NB4 (cell line): ENCODE data around the gene SYNE3.

Source experiments
- DNase-seq: peaks from one replicate; pipeline ENCODE4 v3.0.0; 2010; ENCODE audit warnings: low read depth
- H3K4me3 ChIP-seq: one replicate; pipeline ENCODE4 v1.5.1; 2011; ENCODE audit warnings: mild to moderate bottlenecking, low read depth, low read length, moderate library complexity
- CTCF ChIP-seq: IDR thresholded peaks from one replicate; pipeline ENCODE4 v1.5.1; 2012; ENCODE audit warnings: low read depth, low read length
- MYC ChIP-seq: IDR thresholded peaks from 2 replicates; pipeline ENCODE4 v1.6.1; 2011; ENCODE audit warnings: low read depth, low read length
- POLR2A ChIP-seq: IDR thresholded peaks from 2 replicates; pipeline ENCODE4 v1.6.1; 2011; ENCODE audit warnings: mild to moderate bottlenecking; ENCODE audit not compliant: insufficient read length; ENCODE audit errors: extremely low read depth
- TF ChIP-seq, protein P1 (sequence below): IDR thresholded peaks from 2 replicates; pipeline ENCODE4 v1.6.1; 2011; ENCODE audit warnings: low read depth, low read length

SYNE3 gene

DNA sequence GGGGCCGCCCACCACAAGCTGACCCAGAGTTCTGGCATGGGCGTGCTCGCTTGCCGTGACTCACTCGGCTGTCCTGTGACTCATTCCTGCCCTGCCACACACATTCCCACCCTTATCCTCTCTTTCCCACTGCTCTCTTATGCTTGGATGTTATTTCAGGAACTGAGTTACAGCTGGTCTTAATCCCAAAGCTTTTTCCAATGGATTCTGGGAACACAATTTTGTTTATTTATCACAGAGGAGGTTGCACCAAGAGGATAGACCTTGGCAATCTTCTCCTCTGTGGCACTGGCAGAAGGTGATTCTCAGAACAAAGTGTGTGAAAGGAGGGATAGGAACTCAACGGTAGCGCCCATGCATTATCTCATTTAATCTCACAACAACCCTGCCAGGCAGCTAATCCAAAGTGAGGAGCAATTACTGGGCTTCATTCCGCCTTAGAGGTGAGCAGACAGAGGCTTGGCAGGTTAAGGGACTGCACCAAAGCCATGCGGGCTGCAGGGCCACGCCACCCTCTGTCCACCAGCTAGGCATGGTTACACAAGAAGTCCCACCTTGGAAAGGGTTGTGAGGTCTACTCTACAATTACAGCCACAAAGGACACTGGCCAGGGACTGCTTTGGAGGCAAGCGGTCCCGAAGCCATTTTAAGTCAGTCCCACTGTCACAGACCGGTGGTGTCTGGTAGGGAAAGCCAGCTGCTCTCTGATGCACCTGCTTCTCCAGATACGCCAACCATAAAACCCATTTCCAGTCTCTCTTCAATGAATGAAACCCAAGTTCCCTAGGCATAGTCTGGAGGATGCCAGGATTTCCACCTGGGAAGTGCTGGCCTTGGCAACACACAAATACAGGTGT is 32.9 kb downstream of the SYNE3 start:
- H3K4me3 ChIP-seq = no peak overlapping the region
- TF ChIP-seq POLR2A (no peak), CTCF (no peak), MYC (no peak)
- TF ChIP-seq, protein P1, sequence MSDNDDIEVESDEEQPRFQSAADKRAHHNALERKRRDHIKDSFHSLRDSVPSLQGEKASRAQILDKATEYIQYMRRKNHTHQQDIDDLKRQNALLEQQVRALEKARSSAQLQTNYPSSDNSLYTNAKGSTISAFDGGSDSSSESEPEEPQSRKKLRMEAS = no peak
- DNase-seq = no peak

- TF ChIP-seq POLR2A (no peak), MYC (no peak), CTCF (no peak)
- TF ChIP-seq, protein P1 = no peak
- no peak overlapping the region for H3K4me3 ChIP-seq
- DNase-seq = no peak
Observed at GRCh38 chr14:95482627-95483308, 33.7 kb downstream of the SYNE3 start.

DNA sequence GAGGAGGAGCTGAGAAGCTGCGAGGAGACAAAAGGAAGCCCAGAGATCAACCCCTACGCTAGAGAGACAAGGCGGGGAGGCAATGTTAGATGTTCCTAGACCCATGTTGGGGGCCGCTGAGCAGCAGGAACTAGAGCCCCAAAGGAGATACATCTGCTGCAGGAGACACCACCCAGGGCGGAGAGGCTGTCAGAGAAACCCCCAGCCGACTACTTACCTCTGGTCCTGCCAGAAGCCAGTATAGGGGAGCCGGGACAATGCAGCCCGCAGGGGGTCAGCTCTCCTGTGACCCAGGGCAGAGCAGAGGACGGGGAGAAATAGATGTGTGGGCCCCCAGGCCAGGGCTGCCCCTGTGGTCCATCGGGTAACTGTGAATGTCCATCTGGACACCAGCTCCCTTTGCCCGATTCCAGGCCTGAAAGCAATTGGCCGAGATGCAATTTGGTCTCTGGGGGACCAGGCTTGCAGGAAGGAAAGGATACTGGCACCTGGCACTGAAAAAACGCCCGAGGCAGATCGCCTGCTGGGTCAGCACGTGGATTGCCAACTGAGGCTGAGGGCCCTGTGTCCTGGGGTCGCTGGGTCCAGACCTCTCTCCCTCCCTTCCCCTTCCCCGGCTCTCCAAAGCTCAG is 34.9 kb downstream of the SYNE3 start:
- DNase-seq = no peak
- no peak overlapping the region for H3K4me3 ChIP-seq
- TF ChIP-seq CTCF (no peak), POLR2A (no peak), MYC (no peak)
- TF ChIP-seq, protein P1 = no peak

- H3K4me3 ChIP-seq = no peak overlapping the region
- TF ChIP-seq POLR2A = no peak
- TF ChIP-seq, protein P1 = no peak
- no peak for TF ChIP-seq MYC
- TF ChIP-seq CTCF = no peak
- DNase-seq = no peak
Observed at GRCh38 chr14:95480887-95481226, 35.6 kb downstream of the SYNE3 start.

- no peak overlapping the region for H3K4me3 ChIP-seq
- no peak for DNase-seq
- TF ChIP-seq CTCF (no peak), MYC (no peak), POLR2A (no peak)
- TF ChIP-seq, protein P1 = no peak
Observed at GRCh38 chr14:95480109-95480886, 36.2 kb downstream of the SYNE3 start.
